Ovary (tissue), 9 donors: ENCODE data around the gene SLC39A12. TPM values are rescaled to one million over a fixed set of nuclear protein-coding genes. Genes with fewer than 3 reads are reported as not detected.
"Not testable (repeated sequence)": the region's sequence is repeated elsewhere in the genome, so short reads cannot be mapped to it uniquely, and the experiment has no call there.

Experiments
- DNase-seq, 5 donors: peaks; one replicate each; pipeline ENCODE4 v3.0.0-alpha.2; 2019 to 2020
- H3K27ac ChIP-seq, 2 donors: fragments of 200-600 bp; one replicate each; pipeline versions ENCODE4 v1.5.1 to v1.8.0; 2019 to 2022
- H3K27me3 ChIP-seq: fragments of 200-600 bp; one replicate; pipeline ENCODE4 v1.8.0; 2022
- H3K36me3 ChIP-seq: fragments of 200-600 bp; sonication (generic); one replicate; pipeline ENCODE4 v1.5.1; 2019
- H3K4me1 ChIP-seq: one replicate; pipeline ENCODE4 v1.8.1; 2013; ENCODE audit warnings: mild to moderate bottlenecking, moderate library complexity; ENCODE audit not compliant: insufficient read depth
- H3K4me3 ChIP-seq: fragments of 200-600 bp; sonication (generic); one replicate; pipeline ENCODE4 v1.5.1; 2017
- H3K9me3 ChIP-seq, 2 donors: fragments of 200-600 bp in 1 of 2; sonication (generic) in 1 of 2; one replicate each; pipeline versions ENCODE4 v1.5.1 to v1.8.1; 2013 to 2019; ENCODE audit warnings: mild to moderate bottlenecking in 1 of 2, moderate library complexity in 1 of 2
- CTCF ChIP-seq, 3 donors: fragments of 450-650 bp in 2 of 3; fragments of 200-600 bp in 1 of 3; IDR thresholded peaks; one replicate each; pipeline versions ENCODE4 v1.5.1 to v1.8.0; 2016 to 2022; ENCODE audit warnings: antibody characterized with exemption in 3 of 3, mild to moderate bottlenecking in 1 of 3
- EP300 ChIP-seq: sonication (generic); formaldehyde crosslinking; IDR thresholded peaks from one replicate; pipeline ENCODE4 v1.6.1; 2017; ENCODE audit warnings: antibody characterized with exemption
- POLR2A ChIP-seq: fragments of 450-650 bp; IDR thresholded peaks from one replicate; pipeline ENCODE4 v1.6.1; 2017; ENCODE audit warnings: antibody characterized with exemption, mild to moderate bottlenecking, moderate library complexity
- WGBS, 3 donors: extraction: QIAGEN DNeasy Blood & Tissue Kit in 1 of 3; methylation state at CpG; one replicate each; pipeline versions ENCODE4 v1.1.5 to v1.1.7; 2013 to 2017; 5-methylcytosine and 5-hydroxymethylcytosine counted together
- intact Hi-C, 4 donors: fragments of 100-400 bp; cut with DNase I; formaldehyde crosslinking; loops; one replicate each; pipeline versions ENCODE4 v1.11.0 to v1.15.1; 2022 to 2023
- polyA plus RNA-seq, 2 donors: library from polyadenylated mRNA; stranded (reverse); fragments of 200-250 nt in 1 of 2; fragments of 350-450 nt in 1 of 2; fragmentation: Illumina TruSeq in 1 of 2; extraction: RNeasy Lipid Tissue Mini Kit (QIAGEN cat#74804) in 1 of 2; gene quantifications; one replicate each; pipeline ENCODE4 v1.2.3, GENCODE V29; 2013 to 2014
- total RNA-seq, 7 donors: library from RNA; depleted of rRNA in 2 of 7; stranded (reverse); fragments of >200 nt in 2 of 7; fragmentation: NEBNext Ultra II Directional in 3 of 7; extraction: Animal tissue kit (Norgen Biotek cat#: 25700) in 3 of 7; gene quantifications; one replicate each; pipeline versions ENCODE4 v1.1.0 to v1.2.4, GENCODE V29; 2016 to 2023
- donor health status: DM: no; HTN: no; CAD: no; lungs with moderate emphysema.
- donor health status: DM: no; HTN: no; CAD: no.
- donor health status: Bipolar disorder and iron deficiency.
- donor health status: DM: yes; HTN: yes; CAD: no.
- donor health status: DM: no; HTN: no; CAD: no.
- donor health status: DM: yes; HTN: yes; CAD: no.

The SLC39A12 gene
- total and polyA plus RNA-seq, 9 donors: 0.02 TPM; not detected in 8

GRCh38 chr10:17923728-17924127 is 28.0 kb upstream of the SLC39A12 start:
- intact Hi-C loops: no loop called here
- DNase-seq: no peak

GRCh38 chr10:17943033-17943745 is 8.5 kb upstream of the SLC39A12 start:
- TF ChIP-seq POLR2A (no peak), CTCF (IDR thresholded peaks at IDR 0.05) (no peak), EP300 (no peak)
- no peaks in the 10 kb centered on the region for H3K4me1 ChIP-seq
- no peak overlapping the region for H3K27ac ChIP-seq
- no peaks in the 10 kb centered on the region for H3K36me3 ChIP-seq
- 65 to 75% (median 68%) methylated on average over 3 of the region's 3 CpGs for WGBS, 3 donors
- H3K9me3 ChIP-seq: no peaks in the 10 kb centered on the region
- intact Hi-C loops: no loop called here
- no peaks in the 10 kb centered on the region for H3K27me3 ChIP-seq
- no peak for DNase-seq
- no peak overlapping the region for H3K4me3 ChIP-seq

More at GRCh38 chr10:17923728-17924127, 28.0 kb upstream of the SLC39A12 start:
- Histone ChIP-seq H3K36me3 (no peaks in the 10 kb centered on the region), H3K27ac (no peak overlapping the region), H3K4me1 (no peaks in the 10 kb centered on the region), H3K9me3 (no peaks in the 10 kb centered on the region), H3K27me3 (no peaks in the 10 kb centered on the region), H3K4me3 (no peak overlapping the region)
- TF ChIP-seq POLR2A: no peak
- 49 to 72% (median 70%) methylated on average over 4 of the region's 4 CpGs for WGBS, 3 donors

- H3K27me3 ChIP-seq, H3K4me3 ChIP-seq, H3K36me3 ChIP-seq, H3K27ac ChIP-seq, H3K9me3 ChIP-seq, H3K4me1 ChIP-seq, DNase-seq, intact Hi-C loops: not testable (repeated sequence)
- WGBS, 3 donors: 64 to 73% (median 68%) methylated on average over 7 of the region's 7 CpGs
These were observed 1.4 kb upstream of the SLC39A12 start for GRCh38 chr10:17950269-17950668.

GRCh38 chr10:17950726-17951125 is 992 bp upstream of the SLC39A12 start:
- Histone ChIP-seq H3K27ac (no peak overlapping the region), H3K27me3 (no peaks in the 10 kb centered on the region), H3K9me3 (no peaks in the 10 kb centered on the region), H3K36me3 (no peaks in the 10 kb centered on the region), H3K4me3 (no peak overlapping the region), H3K4me1 (no peaks in the 10 kb centered on the region)
- TF ChIP-seq CTCF (IDR thresholded peaks at IDR 0.05) (no peak), EP300 (no peak), POLR2A (no peak)
- DNase-seq: no peak
- intact Hi-C loops: no loop called here
- 88 to 94% (median 92%) methylated on average over 22 of the region's 22 CpGs for WGBS, 3 donors

- H3K9me3 ChIP-seq, H3K4me1 ChIP-seq, DNase-seq, H3K27ac ChIP-seq, H3K36me3 ChIP-seq, intact Hi-C loops, H3K27me3 ChIP-seq, H3K4me3 ChIP-seq: not testable (repeated sequence)
- WGBS, 3 donors: 71 to 76% (median 75%) methylated on average over 10 of the region's 10 CpGs
These were observed 2.7 kb downstream of the SLC39A12 start for GRCh38 chr10:17954372-17954771.

- TF ChIP-seq EP300: no peak
- DNase-seq: no peak
These were observed 3.1 kb downstream of the SLC39A12 start for GRCh38 chr10:17954861-17955260.

More at GRCh38 chr10:17954861-17955260, 3.1 kb downstream of the SLC39A12 start:
- no peaks in the 10 kb centered on the region for H3K27me3 ChIP-seq
- H3K9me3 ChIP-seq: no peaks in the 10 kb centered on the region
- no peaks in the 10 kb centered on the region for H3K36me3 ChIP-seq
- intact Hi-C loops: no loop called here
- 71 to 86% (median 72%) methylated on average over 2 of the region's 2 CpGs for WGBS, 3 donors
- no peak overlapping the region for H3K27ac ChIP-seq
- no peaks in the 10 kb centered on the region for H3K4me1 ChIP-seq
- no peak overlapping the region for H3K4me3 ChIP-seq
